ENCODE measurements around the gene KIAA1328. TPM values are rescaled to one million over a fixed set of nuclear protein-coding genes. Genes with fewer than 3 reads are reported as not detected.
A peak's percentile ranks its signal among the peaks of the same experiment; 100 is the strongest.

KIAA1328 gene
- total and polyA plus RNA-seq, 8 donors, result 1.9 to 21.7 (median 10.7) TPM

DNA sequence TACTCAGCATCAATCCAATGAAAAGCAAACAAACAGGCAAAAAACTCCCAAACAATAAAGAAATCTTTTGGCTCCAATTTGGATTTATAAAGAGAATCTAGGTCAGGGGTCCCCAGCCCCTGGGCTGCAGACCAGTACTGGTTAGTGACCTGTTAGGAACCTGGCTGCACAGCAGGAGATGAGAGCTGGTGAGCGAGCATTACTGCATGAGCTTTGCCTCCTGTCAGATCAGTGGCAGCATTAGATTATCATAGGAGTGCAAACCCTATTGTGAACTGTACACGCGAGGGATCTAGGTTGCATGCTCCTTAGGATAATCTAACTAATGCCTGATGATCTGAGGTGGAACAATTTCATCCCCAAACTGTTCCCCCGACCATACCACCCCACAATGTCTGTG lies 102.2 kb downstream of the KIAA1328 start:
- 90 to 94% (median 92%) methylated on average over 4 of the region's 4 CpGs for WGBS, 5 donors
- Histone ChIP-seq H3K27ac (no peak overlapping the region), H3K4me3 (no peak overlapping the region), H3K36me3 (peaks cover 0 to 9% (median 0%) of the 10 kb centered on the region in 4 donors), H3K4me1 (peaks cover 0 to 15% (median 0%) of the 10 kb centered on the region in 4 donors), H3K27me3 (no peaks in the 10 kb centered on the region), H3K9me3 (no peaks in the 10 kb centered on the region)
- DNase-seq, result no peak
- TF ChIP-seq EP300 (IDR thresholded peaks at IDR 0.05) (no peak), POLR2A (IDR thresholded peaks at IDR 0.05) (no peak), POLR2AphosphoS5 (IDR thresholded peaks at IDR 0.05) (no peak)
- TF ChIP-seq, protein P1, sequence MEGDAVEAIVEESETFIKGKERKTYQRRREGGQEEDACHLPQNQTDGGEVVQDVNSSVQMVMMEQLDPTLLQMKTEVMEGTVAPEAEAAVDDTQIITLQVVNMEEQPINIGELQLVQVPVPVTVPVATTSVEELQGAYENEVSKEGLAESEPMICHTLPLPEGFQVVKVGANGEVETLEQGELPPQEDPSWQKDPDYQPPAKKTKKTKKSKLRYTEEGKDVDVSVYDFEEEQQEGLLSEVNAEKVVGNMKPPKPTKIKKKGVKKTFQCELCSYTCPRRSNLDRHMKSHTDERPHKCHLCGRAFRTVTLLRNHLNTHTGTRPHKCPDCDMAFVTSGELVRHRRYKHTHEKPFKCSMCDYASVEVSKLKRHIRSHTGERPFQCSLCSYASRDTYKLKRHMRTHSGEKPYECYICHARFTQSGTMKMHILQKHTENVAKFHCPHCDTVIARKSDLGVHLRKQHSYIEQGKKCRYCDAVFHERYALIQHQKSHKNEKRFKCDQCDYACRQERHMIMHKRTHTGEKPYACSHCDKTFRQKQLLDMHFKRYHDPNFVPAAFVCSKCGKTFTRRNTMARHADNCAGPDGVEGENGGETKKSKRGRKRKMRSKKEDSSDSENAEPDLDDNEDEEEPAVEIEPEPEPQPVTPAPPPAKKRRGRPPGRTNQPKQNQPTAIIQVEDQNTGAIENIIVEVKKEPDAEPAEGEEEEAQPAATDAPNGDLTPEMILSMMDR (IDR thresholded peaks at IDR 0.05), result no peak
- intact Hi-C loops (cut with DNase I; ENCODE audit: low total_unique reads), result no loop called here

DNA sequence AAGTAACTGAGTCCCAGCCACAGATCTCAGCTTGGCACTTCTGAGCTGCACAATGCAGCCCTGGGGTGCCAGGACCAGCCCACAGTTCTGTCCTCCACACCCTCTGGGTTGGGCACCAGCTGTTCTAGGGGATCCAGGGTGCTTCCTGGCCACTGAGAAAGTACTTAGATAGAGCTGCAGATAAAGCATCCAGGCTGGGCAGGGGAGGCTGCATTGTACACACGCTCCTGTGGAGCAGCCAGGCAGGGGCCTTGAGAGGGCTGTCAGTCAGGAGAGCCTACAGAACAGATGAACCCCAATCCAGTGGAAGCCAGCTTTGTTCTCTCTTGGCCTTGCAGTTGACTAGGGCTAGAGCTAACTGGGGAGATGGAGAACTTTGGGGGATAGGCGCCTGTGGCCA lies 104.6 kb downstream of the KIAA1328 start:
- H3K4me1 ChIP-seq, result peaks cover 0 to 15% (median 0%) of the 10 kb centered on the region in 4 donors
- no peak overlapping the region for H3K4me3 ChIP-seq
- intact Hi-C loops (cut with DNase I; ENCODE audit: low total_unique reads), result no loop called here
- no peak for DNase-seq
- H3K9me3 ChIP-seq, result peaks cover 0 to 5% (median 2%) of the 10 kb centered on the region in 4 donors
- H3K27ac ChIP-seq, result no peak overlapping the region
- H3K36me3 ChIP-seq, result peaks cover 0 to 18% (median 4%) of the 10 kb centered on the region in 4 donors
- TF ChIP-seq, protein P1 (IDR thresholded peaks at IDR 0.05), result no peak
- TF ChIP-seq POLR2AphosphoS5 (IDR thresholded peaks at IDR 0.05), result no peak
- TF ChIP-seq EP300 (IDR thresholded peaks at IDR 0.05), result no peak
- no peak for TF ChIP-seq POLR2A (IDR thresholded peaks at IDR 0.05)
- 66 to 100% (median 89%) methylated on average over 1 to 2 of the region's 2 CpGs for WGBS, 5 donors
- no peaks in the 10 kb centered on the region for H3K27me3 ChIP-seq

DNA sequence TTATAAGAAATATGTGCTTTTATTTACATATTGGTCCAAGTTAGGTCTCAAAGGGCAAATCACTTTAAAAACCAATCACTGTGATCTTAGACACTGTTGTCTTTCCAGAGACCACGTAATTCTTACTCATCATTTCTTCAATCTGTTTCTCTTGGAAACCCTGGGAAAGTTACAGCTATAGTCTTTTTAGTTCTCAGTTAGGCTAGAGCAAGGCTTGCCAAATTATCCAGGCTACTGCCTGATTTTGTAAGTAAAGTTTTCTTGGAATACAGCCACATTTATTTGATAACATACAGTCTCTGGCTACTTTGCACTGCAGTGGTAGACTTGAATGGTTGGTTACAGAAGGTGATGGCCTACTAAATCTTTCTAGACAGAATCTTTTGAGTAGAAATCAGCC lies 106.0 kb downstream of the KIAA1328 start:
- peaks cover 0 to 10% (median 3%) of the 10 kb centered on the region in 4 donors for H3K9me3 ChIP-seq
- TF ChIP-seq EP300 (IDR thresholded peaks at IDR 0.05) (no peak), POLR2AphosphoS5 (IDR thresholded peaks at IDR 0.05) (no peak), POLR2A (IDR thresholded peaks at IDR 0.05) (no peak)
- TF ChIP-seq, protein P1 (IDR thresholded peaks at IDR 0.05), result no peak
- peaks cover 0 to 18% (median 4%) of the 10 kb centered on the region in 4 donors for H3K36me3 ChIP-seq
- peaks cover 0 to 15% (median 0%) of the 10 kb centered on the region in 4 donors for H3K4me1 ChIP-seq
- WGBS, 5 donors, result 26 to 61% (median 40%) methylated on average over 1 of the region's 1 CpG
- intact Hi-C loops (cut with DNase I; ENCODE audit: low total_unique reads), result no loop called here
- H3K27ac ChIP-seq, result no peak overlapping the region
- no peak overlapping the region for H3K4me3 ChIP-seq
- peak in 1 of 2 donors; percentile 7 for DNase-seq
- no peaks in the 10 kb centered on the region for H3K27me3 ChIP-seq

- WGBS, 5 donors, result 58 to 67% (median 63%) methylated on average over 6 of the region's 6 CpGs
- Histone ChIP-seq H3K27ac (no peak overlapping the region), H3K9me3 (peaks cover 0 to 10% (median 3%) of the 10 kb centered on the region in 4 donors), H3K27me3 (no peaks in the 10 kb centered on the region), H3K36me3 (peaks cover 0 to 3% (median 0%) of the 10 kb centered on the region in 4 donors), H3K4me3 (no peak overlapping the region), H3K4me1 (peaks cover 0 to 6% (median 0%) of the 10 kb centered on the region in 4 donors)
- intact Hi-C loops (cut with DNase I; ENCODE audit: low total_unique reads), result no loop called here
- TF ChIP-seq, protein P1 (IDR thresholded peaks at IDR 0.05), result peak in 5 of 7 experiments; percentile 11 to 50 (median 31)
- TF ChIP-seq EP300 (IDR thresholded peaks at IDR 0.05), result no peak
- DNase-seq, result peak in 1 of 2 donors; percentile 59
Observed at GRCh38 chr18:36942264-36942663, 113.3 kb downstream of the KIAA1328 start.

Measured in stomach (tissue), 9 donors.